Measurements from ENCODE around the gene MYH11. TPM values are rescaled to one million over a fixed set of nuclear protein-coding genes. Genes with fewer than 3 reads are reported as not detected.

Gene MYH11
- polyA plus RNA-seq, 1 donor from 2014 or later = not detected

GRCh38 chr16:15777533-15778203 lies 79.2 kb downstream of the MYH11 start:
- no peaks in the 10 kb centered on the region for H4K20me1 ChIP-seq (ENCODE audit: insufficient read depth)
- no peak overlapping the region for H3K4me2 ChIP-seq (ENCODE audit: low read length)
- no peak overlapping the region for H2AFZ ChIP-seq (ENCODE audit: low read depth, low read length)
- no peaks in the 10 kb centered on the region for H3K9me3 ChIP-seq (ENCODE audit: low read length)
- H3K4me3 ChIP-seq (ENCODE audit: low read length) = no peak overlapping the region
- no peaks in the 10 kb centered on the region for H3K36me3 ChIP-seq (ENCODE audit: insufficient read depth, low read length)
- H3K79me2 ChIP-seq (replicated peaks; ENCODE audit: insufficient read depth, low read length) = no peaks in the 10 kb centered on the region
- H3F3A ChIP-seq (ENCODE audit: insufficient read depth, low read length, poor library complexity, severe bottlenecking) = no peaks in the 10 kb centered on the region
- no peak overlapping the region for H3K9ac ChIP-seq (ENCODE audit: low read length)
- no peaks in the 10 kb centered on the region for H3K27me3 ChIP-seq (ENCODE audit: insufficient read depth, low read depth, low read length)
- H3K27ac ChIP-seq (ENCODE audit: low read length) = no peak overlapping the region
- TF ChIP-seq RAD21 (conservative IDR thresholded peaks at IDR 0.05) (peak; percentile 18), POLR2AphosphoS5 (IDR thresholded peaks at IDR 0.05) (no peak)
- no peaks in the 10 kb centered on the region for H3K9me2 ChIP-seq (ENCODE audit: insufficient read depth, low read length)

- Histone ChIP-seq H3K27ac (ENCODE audit: low read length) (peak overlapping the region; percentile 16), H3K27me3 (ENCODE audit: insufficient read depth, low read depth, low read length) (no peaks in the 10 kb centered on the region)
- no peak for TF ChIP-seq RAD21 (conservative IDR thresholded peaks at IDR 0.05)
- TF ChIP-seq EZH2 (IDR thresholded peaks at IDR 0.05; ENCODE audit: borderline replicate concordance, insufficient read depth, low read length, poor library complexity, severe bottlenecking) = no peak
- TF ChIP-seq TAF1 (IDR thresholded peaks at IDR 0.05; ENCODE audit: low read depth) = no peak
- TF ChIP-seq SMC3 (conservative IDR thresholded peaks at IDR 0.05; ENCODE audit: poor library complexity) = no peak
- TF ChIP-seq REST (IDR thresholded peaks at IDR 0.05; ENCODE audit: borderline replicate concordance) = no peak
- TF ChIP-seq POLR2AphosphoS5 (IDR thresholded peaks at IDR 0.05) = no peak
- no peak for TF ChIP-seq CTCF (IDR thresholded peaks at IDR 0.05; ENCODE audit: poor library complexity, severe bottlenecking)
- TF ChIP-seq EP300 (conservative IDR thresholded peaks at IDR 0.05; ENCODE audit: poor library complexity, severe bottlenecking) = no peak
- TF ChIP-seq MXI1 (conservative IDR thresholded peaks at IDR 0.05; ENCODE audit: poor library complexity, severe bottlenecking) = no peak
Observed at GRCh38 chr16:15776572-15776971, 80.3 kb downstream of the MYH11 start.

More at GRCh38 chr16:15776572-15776971, 80.3 kb downstream of the MYH11 start:
- no peaks in the 10 kb centered on the region for H3K9me2 ChIP-seq (ENCODE audit: insufficient read depth, low read length)
- H3K79me2 ChIP-seq (replicated peaks; ENCODE audit: insufficient read depth, low read length) = no peaks in the 10 kb centered on the region
- no peaks in the 10 kb centered on the region for H3K9me3 ChIP-seq (ENCODE audit: low read length)
- H3F3A ChIP-seq (ENCODE audit: insufficient read depth, low read length, poor library complexity, severe bottlenecking) = no peaks in the 10 kb centered on the region
- no peak overlapping the region for H2AFZ ChIP-seq (ENCODE audit: low read depth, low read length)
- H3K4me3 ChIP-seq (ENCODE audit: low read length) = no peak overlapping the region
- H4K20me1 ChIP-seq (ENCODE audit: insufficient read depth) = no peaks in the 10 kb centered on the region
- H3K36me3 ChIP-seq (ENCODE audit: insufficient read depth, low read length) = no peaks in the 10 kb centered on the region
- no peak overlapping the region for H3K4me2 ChIP-seq (ENCODE audit: low read length)
- H3K9ac ChIP-seq (ENCODE audit: low read length) = no peak overlapping the region

Measured in neural cell (in vitro differentiated cells).